Right lung (tissue), 5 donors: ENCODE results near the gene CCDC171. TPM values are rescaled to one million over a fixed set of nuclear protein-coding genes. Genes with fewer than 3 reads are reported as not detected.
"Not testable (repeated sequence)": the region's sequence is repeated elsewhere in the genome, so short reads cannot be mapped to it uniquely, and the experiment has no call there.

Source experiments
- DNase-seq, 2 donors: peaks; one replicate each; pipeline ENCODE4 v3.0.0-alpha.2; 2013
- polyA plus RNA-seq, 5 donors: library from polyadenylated mRNA; unstranded; fragments of 120-200 nt; gene quantifications; one replicate each; pipeline versions ENCODE4 v1.2.1 to v1.2.3, GENCODE V29; 2013; ENCODE audit warnings: inconsistent platforms in 1 of 5, low replicate concordance in 1 of 5; ENCODE audit not compliant: insufficient read length in 5 of 5, insufficient read depth in 1 of 5

Gene CCDC171
- polyA plus RNA-seq, 5 donors, result 7.7 to 12.5 (median 9.9) TPM

- no peak for DNase-seq
Measured at GRCh38 chr9:15696979-15697378, 144.1 kb downstream of the CCDC171 start.

DNA sequence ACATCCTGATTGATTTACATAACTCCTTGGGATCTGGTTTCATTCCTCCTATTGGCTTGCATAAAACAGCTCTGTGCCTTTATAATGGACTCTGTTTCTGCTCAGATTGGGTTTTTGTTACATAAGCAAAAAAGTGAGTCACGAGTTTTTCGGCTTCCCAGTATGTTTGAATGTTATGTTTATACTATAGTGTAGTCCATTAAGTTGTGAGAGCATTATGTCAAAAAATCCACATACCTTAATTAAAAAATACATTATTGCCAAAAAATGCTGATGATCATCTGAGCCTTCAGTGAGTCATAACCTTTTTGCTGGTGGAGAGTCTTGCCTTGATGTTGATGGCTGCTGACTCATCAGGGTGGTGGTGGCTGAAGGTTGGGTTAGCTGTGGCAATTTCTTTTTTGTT lies 144.6 kb downstream of the CCDC171 start:
- DNase-seq, result no peak

GRCh38 chr9:15699876-15700559 lies 147.2 kb downstream of the CCDC171 start:
- not testable (repeated sequence) for DNase-seq

- no peak for DNase-seq
Measured at GRCh38 chr9:15707000-15707399, 154.2 kb downstream of the CCDC171 start.

- no peak for DNase-seq
Measured at GRCh38 chr9:15711531-15711930, 158.7 kb downstream of the CCDC171 start.

DNA sequence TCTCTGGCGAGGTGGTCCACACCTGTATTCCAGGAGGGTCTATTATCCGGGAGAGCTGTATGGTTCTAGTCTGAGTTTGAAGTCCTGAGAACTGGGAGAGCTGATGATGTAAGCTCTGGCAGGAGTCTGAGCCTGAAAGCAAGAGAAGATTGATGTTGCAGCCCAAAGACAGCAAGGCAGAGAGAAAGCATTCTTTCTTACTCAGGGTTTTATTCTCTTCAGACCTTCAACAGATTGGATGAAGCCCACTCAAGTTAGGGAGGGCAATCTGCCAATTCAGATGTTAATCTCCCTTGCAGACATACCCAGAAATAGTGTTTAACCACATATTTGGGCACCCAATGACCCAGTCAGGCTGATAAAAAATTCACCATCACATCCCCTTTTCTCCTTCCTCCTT lies 159.1 kb downstream of the CCDC171 start:
- DNase-seq, result no peak

- DNase-seq, result no peak
Measured at GRCh38 chr9:15714746-15715145, 161.9 kb downstream of the CCDC171 start.

GRCh38 chr9:15717290-15717967 lies 164.6 kb downstream of the CCDC171 start:
- DNase-seq, result no peak

GRCh38 chr9:15718423-15718822 lies 165.6 kb downstream of the CCDC171 start:
- DNase-seq, result no peak

DNA sequence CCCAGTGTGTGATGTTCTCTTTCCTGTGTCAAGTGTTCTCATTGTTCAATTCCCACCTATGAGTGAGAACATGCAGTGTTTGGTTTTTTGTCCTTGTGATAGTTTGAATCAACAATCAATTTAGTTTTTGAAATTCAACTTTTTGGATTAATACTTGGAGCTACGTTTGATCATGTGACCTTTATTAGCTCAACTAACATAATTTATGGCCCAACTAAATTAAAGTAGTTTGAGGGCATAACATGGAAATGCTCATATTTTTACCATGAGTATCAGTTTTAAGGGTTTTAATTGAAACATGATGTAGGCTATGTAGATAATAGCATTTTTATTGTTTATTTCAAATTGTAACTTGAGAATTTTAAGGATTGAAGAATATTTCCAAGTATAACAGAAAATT lies 168.0 kb downstream of the CCDC171 start:
- DNase-seq, result no peak

- no peak for DNase-seq
Measured at GRCh38 chr9:15722888-15723287, 170.0 kb downstream of the CCDC171 start.

DNA sequence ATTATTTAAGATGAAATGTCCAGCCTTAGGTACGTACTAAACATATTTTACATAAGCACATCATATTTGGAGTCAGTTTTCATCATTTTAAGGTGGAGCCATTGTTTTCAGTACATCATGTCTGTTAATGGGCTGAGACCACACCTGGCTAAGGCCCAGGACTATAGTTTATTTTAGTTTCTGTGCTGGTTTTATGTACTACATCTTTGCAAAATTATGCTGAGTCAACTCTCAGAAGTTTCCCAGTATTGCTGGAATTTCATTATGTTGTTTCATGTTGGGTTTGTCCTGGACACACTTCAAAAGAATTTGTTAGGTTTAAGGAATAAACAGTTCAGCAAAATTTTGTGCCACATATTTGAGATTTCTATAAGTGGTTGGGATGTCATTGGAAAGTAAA lies 171.2 kb downstream of the CCDC171 start:
- no peak for DNase-seq

- no peak for DNase-seq
Measured at GRCh38 chr9:15724612-15725011, 171.8 kb downstream of the CCDC171 start.

DNA sequence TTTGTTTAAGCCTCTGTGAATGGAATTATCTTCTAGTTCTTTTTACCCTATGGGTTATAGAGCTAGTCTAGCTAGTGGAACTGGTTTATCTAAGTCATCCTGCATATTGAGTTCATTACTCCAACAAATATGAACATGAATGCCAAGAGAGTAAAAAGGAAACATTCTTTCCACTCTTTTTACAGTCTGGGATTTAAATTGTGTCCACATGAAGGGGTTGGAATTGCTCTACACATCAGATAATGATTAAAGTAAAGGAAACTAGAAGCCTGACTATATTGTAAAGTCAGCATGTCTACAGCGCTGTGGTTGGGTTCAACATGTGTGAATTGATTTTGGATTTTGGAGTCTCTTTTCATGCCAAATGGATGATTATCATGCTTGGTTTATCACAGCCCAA lies 173.1 kb downstream of the CCDC171 start:
- DNase-seq, result no peak

GRCh38 chr9:15729507-15729906 lies 176.7 kb downstream of the CCDC171 start:
- no peak for DNase-seq

DNA sequence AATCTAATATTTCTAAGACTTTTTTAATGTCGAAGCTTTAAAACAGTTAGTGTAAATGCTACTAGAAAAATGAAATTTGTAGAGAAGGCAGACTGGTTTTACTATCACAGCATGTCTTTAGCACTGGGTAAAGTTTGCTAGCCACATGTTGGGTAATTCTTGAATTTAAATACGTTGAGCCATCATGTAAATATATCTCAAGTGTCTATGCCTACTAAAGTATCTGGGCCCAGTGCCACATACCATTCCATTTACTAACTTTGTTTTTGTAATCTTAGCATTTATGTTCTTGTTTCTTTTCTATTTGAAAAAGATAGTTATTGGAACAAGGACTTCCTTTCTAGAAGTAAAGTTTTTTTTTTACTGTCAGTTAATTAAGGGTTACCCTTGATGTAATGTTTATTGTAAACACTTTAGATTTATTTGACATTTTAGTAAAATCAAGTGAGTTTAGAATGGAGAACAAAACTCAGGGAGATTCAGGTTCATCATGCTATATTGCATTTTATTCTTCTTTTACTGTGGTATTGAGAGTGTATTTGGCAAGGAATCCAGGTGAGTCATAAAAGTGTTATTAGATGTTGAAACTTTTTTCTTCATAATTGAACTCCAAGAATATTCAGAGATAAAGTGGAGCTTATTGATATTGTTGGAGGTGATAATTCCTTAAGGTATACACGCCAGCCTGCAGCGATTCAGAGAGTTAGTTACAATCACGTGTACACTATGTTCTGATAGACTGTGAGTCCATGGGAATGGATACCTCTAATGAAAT lies 182.4 kb downstream of the CCDC171 start:
- DNase-seq, result peak; percentile 56 to 68

DNA sequence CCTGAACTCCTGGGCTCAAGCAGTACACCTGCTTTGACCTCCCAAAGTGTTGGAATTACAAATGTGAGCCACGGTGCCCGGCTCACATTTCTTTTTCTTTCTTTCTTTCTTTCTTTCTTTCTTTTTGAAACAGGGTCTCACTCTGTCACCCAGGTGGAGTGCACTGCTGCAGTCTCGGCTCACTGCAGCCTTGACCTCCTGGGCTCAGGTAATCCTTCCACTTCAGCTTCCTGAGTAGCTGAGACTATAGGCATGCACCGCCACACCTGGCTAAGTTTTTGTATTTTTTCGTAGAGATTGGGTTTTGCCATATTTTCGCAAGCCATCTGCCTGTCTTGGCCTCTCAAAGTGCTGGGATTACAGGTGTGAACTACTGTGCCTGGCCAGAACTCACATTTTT lies 183.7 kb downstream of the CCDC171 start:
- no peak for DNase-seq

DNA sequence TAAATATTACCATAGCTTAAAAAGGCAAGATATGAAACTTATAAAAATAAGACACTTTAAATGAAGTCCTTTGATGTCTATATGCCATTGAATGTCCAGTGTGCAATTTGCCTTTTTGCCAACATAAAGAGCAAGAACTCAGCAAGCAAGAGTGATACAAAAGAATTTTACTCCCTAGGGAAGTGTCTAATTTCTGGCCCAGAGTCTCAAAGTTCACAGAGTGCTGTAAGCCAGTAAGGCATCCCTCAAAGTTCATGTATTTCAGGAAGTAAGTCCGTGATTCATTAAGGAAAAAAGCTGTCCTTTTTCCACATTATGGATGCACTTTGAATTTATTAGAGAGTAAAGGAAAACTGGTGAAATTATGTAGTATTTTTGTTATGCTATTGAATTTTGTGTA lies 185.2 kb downstream of the CCDC171 start:
- no peak for DNase-seq

- DNase-seq, result no peak
Measured at GRCh38 chr9:15741015-15741414, 188.2 kb downstream of the CCDC171 start.

GRCh38 chr9:15743512-15743911 lies 190.7 kb downstream of the CCDC171 start:
- no peak for DNase-seq

- DNase-seq, result no peak
Measured at GRCh38 chr9:15744196-15744595, 191.4 kb downstream of the CCDC171 start.

DNA sequence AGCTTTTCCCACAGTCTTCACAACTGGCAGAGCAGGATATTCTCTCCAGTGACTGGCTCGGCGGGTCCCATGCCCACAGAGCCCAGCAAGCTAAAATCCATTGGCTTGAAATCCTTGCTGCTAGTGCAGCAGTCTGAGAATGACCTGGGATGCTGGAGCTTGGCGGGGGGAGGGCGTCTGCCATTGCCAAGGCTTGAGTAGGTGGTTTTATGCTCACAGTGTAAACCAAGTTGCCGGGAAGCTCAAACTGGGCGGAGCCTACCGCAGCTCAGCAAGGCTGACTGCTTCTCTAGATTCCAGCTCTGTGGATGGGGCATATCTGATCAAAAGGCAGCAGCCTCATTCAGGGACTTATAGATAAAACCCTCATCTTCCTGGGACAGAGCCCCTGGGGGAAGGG lies 194.1 kb downstream of the CCDC171 start:
- DNase-seq, result no peak

DNA sequence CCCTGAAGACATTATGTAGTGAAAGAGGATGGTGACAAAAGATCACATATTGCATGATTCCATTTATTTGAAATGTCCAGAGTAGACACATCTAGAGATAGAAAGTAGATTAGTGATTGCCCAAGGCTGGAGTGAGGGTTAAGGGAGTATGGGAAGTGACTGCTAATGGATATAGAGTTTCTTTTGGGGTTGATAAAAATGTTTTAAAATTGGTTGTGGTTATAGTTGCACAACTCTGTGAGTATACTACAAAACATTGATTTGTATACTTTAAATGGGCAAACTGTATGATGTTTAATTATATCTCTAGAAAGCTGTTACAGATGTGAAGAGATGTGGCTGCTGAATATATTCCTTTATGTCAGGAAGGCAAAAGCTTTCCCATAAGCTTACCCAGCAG lies 202.8 kb downstream of the CCDC171 start:
- no peak for DNase-seq
